Lung (tissue), 12 donors: ENCODE measurements around the gene COL17A1. TPM values are rescaled to one million over a fixed set of nuclear protein-coding genes. Genes with fewer than 3 reads are reported as not detected.

Experiments
- ATAC-seq: fragments of 200-7000 bp; cut with Tn5 transposase; one replicate; pipeline ENCODE4 v1.9.1; 2020; ENCODE audit warnings: moderate number of reproducible peaks; ENCODE audit not compliant: insufficient read depth, low FRiP score
- DNase-seq, 3 donors: peaks; one replicate each; pipeline ENCODE4 v3.0.0-alpha.2; 2013 to 2017
- H3K27ac ChIP-seq, 2 donors: one replicate each; pipeline ENCODE4 v1.5.1; 2013; ENCODE audit warnings: mild to moderate bottlenecking in 2 of 2, moderate library complexity in 2 of 2, control low read depth in 1 of 2, inconsistent platforms in 1 of 2, low read depth in 1 of 2, low read length in 1 of 2
- H3K27me3 ChIP-seq, 3 donors: one replicate each; pipeline ENCODE4 v1.5.1; 2013; ENCODE audit warnings: low read length in 2 of 3; ENCODE audit not compliant: control insufficient read depth in 3 of 3, insufficient read depth in 3 of 3
- H3K36me3 ChIP-seq, 4 donors: one replicate each; pipeline ENCODE4 v1.5.1; 2013; ENCODE audit warnings: low read length in 4 of 4, mild to moderate bottlenecking in 1 of 4, moderate library complexity in 1 of 4; ENCODE audit not compliant: control insufficient read depth in 4 of 4, insufficient read depth in 4 of 4
- H3K4me1 ChIP-seq, 5 donors: one replicate each; pipeline ENCODE4 v1.5.1; 2013; ENCODE audit warnings: low read length in 5 of 5, mild to moderate bottlenecking in 2 of 5, moderate library complexity in 1 of 5; ENCODE audit not compliant: control insufficient read depth in 5 of 5, insufficient read depth in 5 of 5
- H3K4me3 ChIP-seq: one replicate; pipeline ENCODE4 v1.5.1; 2013; ENCODE audit warnings: mild to moderate bottlenecking, control low read depth, moderate library complexity
- H3K9ac ChIP-seq, 2 donors: one replicate each; pipeline ENCODE4 v1.5.1; 2013; ENCODE audit warnings: low read length in 2 of 2, control low read depth in 1 of 2; ENCODE audit not compliant: insufficient read depth in 1 of 2
- H3K9me3 ChIP-seq, 4 donors: one replicate each; pipeline ENCODE4 v1.5.1; 2013; ENCODE audit warnings: low read length in 3 of 4, mild to moderate bottlenecking in 1 of 4, moderate library complexity in 1 of 4; ENCODE audit not compliant: control insufficient read depth in 4 of 4, insufficient read depth in 3 of 4
- CTCF ChIP-seq: IDR thresholded peaks from 2 replicates; pipeline ENCODE4 v1.5.1; 2012; ENCODE audit warnings: mild to moderate bottlenecking; ENCODE audit errors: control extremely low read depth, extremely low read depth
- WGBS, 2 donors: extraction: QIAGEN DNeasy Blood & Tissue Kit; methylation state at CpG; one replicate each; pipeline ENCODE4 v1.1.7; 2013; 5-methylcytosine and 5-hydroxymethylcytosine counted together
- polyA plus RNA-seq, 2 donors: library from polyadenylated mRNA; stranded (reverse); fragments of 200-250 nt; gene quantifications; one replicate each; pipeline ENCODE4 v1.2.1, GENCODE V29; 2013
- total RNA-seq, 2 donors: library from RNA; depleted of rRNA in 1 of 2; stranded (reverse); fragments of >200 nt in 1 of 2; gene quantifications; one replicate each; pipeline ENCODE4 v1.2.1, GENCODE V29; 2014 to 2021
- donor health status: control.
- donor health status: control.
- donor health status: Bipolar disorder and iron deficiency.
- donor health status: healthy.
- donor health status: DM: yes; HTN: yes; CAD: no.

COL17A1 gene
- total and polyA plus RNA-seq, 4 donors: 0.92 to 2.5 (median 2.2) TPM

- Histone ChIP-seq H3K27ac (no peak overlapping the region), H3K9me3 (no peaks in the 10 kb centered on the region), H3K27me3 (no peaks in the 10 kb centered on the region), H3K9ac (no peak overlapping the region), H3K4me1 (no peaks in the 10 kb centered on the region), H3K36me3 (peaks cover 0 to 6% (median 0%) of the 10 kb centered on the region in 4 donors), H3K4me3 (no peak overlapping the region)
- WGBS, 2 donors: 89 to 92% methylated on average over 8 of the region's 8 CpGs
- no peak for TF ChIP-seq CTCF
- no peak for DNase-seq
- ATAC-seq: no peak
Observed at GRCh38 chr10:104038537-104038936, 47.1 kb downstream of the COL17A1 start.

GRCh38 chr10:104037261-104037951, 48.3 kb downstream of the COL17A1 start:
- DNase-seq: no peak
- Histone ChIP-seq H3K36me3 (peaks cover 0 to 12% (median 3%) of the 10 kb centered on the region in 4 donors), H3K4me3 (no peak overlapping the region), H3K27ac (no peak overlapping the region), H3K4me1 (no peaks in the 10 kb centered on the region), H3K9me3 (no peaks in the 10 kb centered on the region), H3K27me3 (no peaks in the 10 kb centered on the region), H3K9ac (no peak overlapping the region)
- no peak for TF ChIP-seq CTCF
- 83 to 85% methylated on average over 16 of the region's 16 CpGs for WGBS, 2 donors
- ATAC-seq: no peak

- DNase-seq: no peak
- no peak for ATAC-seq
- no peak overlapping the region for H3K27ac ChIP-seq
- no peaks in the 10 kb centered on the region for H3K27me3 ChIP-seq
- peaks cover 0 to 17% (median 5%) of the 10 kb centered on the region in 4 donors for H3K36me3 ChIP-seq
- 69 to 73% methylated on average over 21 of the region's 21 CpGs for WGBS, 2 donors
- H3K9me3 ChIP-seq: no peaks in the 10 kb centered on the region
- no peak overlapping the region for H3K4me3 ChIP-seq
- TF ChIP-seq CTCF: no peak
- H3K9ac ChIP-seq: no peak overlapping the region
- H3K4me1 ChIP-seq: no peaks in the 10 kb centered on the region
Observed at GRCh38 chr10:104036518-104037260, 49.0 kb downstream of the COL17A1 start.
